ENCODE data around the gene PLP2. TPM values are rescaled to one million over a fixed set of nuclear protein-coding genes. Genes with fewer than 3 reads are reported as not detected.

Gene PLP2
- total and polyA plus RNA-seq, 2 experiments from 2014 or later = 27.5 to 110 TPM

DNA sequence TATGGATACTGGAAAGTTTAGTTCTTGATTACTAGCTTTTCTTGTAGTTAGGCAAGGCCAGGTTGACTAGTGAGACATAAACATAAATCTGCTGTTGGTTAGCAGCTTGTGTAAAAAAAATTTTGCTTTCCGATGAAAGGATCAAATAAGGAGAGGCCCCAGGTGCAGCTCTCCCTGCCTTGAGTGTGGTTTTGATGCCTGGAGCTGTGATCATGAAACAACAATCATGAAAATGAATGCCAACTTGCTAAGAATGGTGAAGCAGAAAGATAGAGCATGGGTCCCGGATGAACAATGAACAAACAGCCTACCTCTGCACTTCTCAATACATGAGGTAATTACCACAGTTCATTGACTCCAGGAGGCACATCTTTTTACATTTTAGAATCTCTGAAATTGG is 42.7 kb downstream of the PLP2 start:
- H3K27ac ChIP-seq = no peak overlapping the region
- H3K4me2 ChIP-seq = no peak overlapping the region
- no peak overlapping the region for H3K4me3 ChIP-seq
- H3K4me1 ChIP-seq (ENCODE audit: insufficient read depth) = no peaks in the 10 kb centered on the region
- H4K20me1 ChIP-seq (ENCODE audit: insufficient read depth, poor library complexity, severe bottlenecking) = no peaks in the 10 kb centered on the region
- no peaks in the 10 kb centered on the region for H3K9me2 ChIP-seq (replicated peaks; ENCODE audit: insufficient read depth)
- no peaks in the 10 kb centered on the region for H3K79me2 ChIP-seq
- TF ChIP-seq, protein P1, sequence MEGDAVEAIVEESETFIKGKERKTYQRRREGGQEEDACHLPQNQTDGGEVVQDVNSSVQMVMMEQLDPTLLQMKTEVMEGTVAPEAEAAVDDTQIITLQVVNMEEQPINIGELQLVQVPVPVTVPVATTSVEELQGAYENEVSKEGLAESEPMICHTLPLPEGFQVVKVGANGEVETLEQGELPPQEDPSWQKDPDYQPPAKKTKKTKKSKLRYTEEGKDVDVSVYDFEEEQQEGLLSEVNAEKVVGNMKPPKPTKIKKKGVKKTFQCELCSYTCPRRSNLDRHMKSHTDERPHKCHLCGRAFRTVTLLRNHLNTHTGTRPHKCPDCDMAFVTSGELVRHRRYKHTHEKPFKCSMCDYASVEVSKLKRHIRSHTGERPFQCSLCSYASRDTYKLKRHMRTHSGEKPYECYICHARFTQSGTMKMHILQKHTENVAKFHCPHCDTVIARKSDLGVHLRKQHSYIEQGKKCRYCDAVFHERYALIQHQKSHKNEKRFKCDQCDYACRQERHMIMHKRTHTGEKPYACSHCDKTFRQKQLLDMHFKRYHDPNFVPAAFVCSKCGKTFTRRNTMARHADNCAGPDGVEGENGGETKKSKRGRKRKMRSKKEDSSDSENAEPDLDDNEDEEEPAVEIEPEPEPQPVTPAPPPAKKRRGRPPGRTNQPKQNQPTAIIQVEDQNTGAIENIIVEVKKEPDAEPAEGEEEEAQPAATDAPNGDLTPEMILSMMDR (IDR thresholded peaks at IDR 0.05; ENCODE audit: poor library complexity) = no peak
- TF ChIP-seq EZH2 (IDR thresholded peaks at IDR 0.05; ENCODE audit: borderline replicate concordance) (no peak), EZH2phosphoT487 (IDR thresholded peaks at IDR 0.05; ENCODE audit: low read depth, severe bottlenecking, unreplicated experiment) (no peak)
- no peaks in the 10 kb centered on the region for H3K9me3 ChIP-seq (ENCODE audit: low read depth)
- no peaks in the 10 kb centered on the region for H3K27me3 ChIP-seq
- no peak for DNase-seq (ENCODE audit: low spot score)
- 93% methylated on average over 2 of the region's 2 CpGs for WGBS (ENCODE audit: low lambda C conversion rate, missing lambda C conversion rate)
- H3K36me3 ChIP-seq (replicated peaks; ENCODE audit: insufficient read depth, low read depth) = no peaks in the 10 kb centered on the region
- no peak overlapping the region for H2AFZ ChIP-seq

DNA sequence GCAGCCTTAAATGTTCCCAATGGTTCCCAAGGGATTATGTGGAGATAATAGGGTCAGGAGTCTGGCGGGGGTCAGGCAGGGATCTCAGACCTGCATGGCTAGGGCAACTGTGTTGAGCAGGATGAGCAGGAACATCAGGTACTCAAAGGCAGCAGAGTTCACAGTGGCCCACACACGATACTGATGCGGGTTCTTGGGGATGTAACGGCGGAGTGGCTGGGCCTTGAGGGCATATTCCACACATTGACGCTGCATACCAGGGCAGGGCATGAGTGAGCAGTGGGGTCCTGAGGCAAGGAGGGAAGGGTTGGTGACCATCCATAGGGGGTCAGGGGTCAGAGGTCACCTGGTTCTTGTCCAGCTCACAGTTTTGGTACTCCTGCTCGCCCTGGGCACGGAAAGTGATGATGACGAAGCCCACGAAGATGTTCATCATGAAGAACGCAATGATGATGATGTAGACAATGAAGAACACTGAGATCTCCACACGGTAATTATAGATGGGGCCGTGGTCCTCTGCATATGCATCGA is 43.4 kb downstream of the PLP2 start:
- Histone ChIP-seq H3K4me3 (no peak overlapping the region), H3K27me3 (no peaks in the 10 kb centered on the region), H3K9me2 (replicated peaks; ENCODE audit: insufficient read depth) (no peaks in the 10 kb centered on the region), H3K36me3 (replicated peaks; ENCODE audit: insufficient read depth, low read depth) (no peaks in the 10 kb centered on the region), H3K4me2 (no peak overlapping the region), H2AFZ (no peak overlapping the region), H3K27ac (no peak overlapping the region), H4K20me1 (ENCODE audit: insufficient read depth, poor library complexity, severe bottlenecking) (no peaks in the 10 kb centered on the region), H3K79me2 (no peaks in the 10 kb centered on the region), H3K9me3 (ENCODE audit: low read depth) (no peaks in the 10 kb centered on the region), H3K4me1 (ENCODE audit: insufficient read depth) (no peaks in the 10 kb centered on the region)
- TF ChIP-seq EZH2 (IDR thresholded peaks at IDR 0.05; ENCODE audit: borderline replicate concordance) = no peak
- no peak for DNase-seq (ENCODE audit: low spot score)
- WGBS (ENCODE audit: low lambda C conversion rate, missing lambda C conversion rate) = 85% methylated on average over 14 of the region's 14 CpGs

DNA sequence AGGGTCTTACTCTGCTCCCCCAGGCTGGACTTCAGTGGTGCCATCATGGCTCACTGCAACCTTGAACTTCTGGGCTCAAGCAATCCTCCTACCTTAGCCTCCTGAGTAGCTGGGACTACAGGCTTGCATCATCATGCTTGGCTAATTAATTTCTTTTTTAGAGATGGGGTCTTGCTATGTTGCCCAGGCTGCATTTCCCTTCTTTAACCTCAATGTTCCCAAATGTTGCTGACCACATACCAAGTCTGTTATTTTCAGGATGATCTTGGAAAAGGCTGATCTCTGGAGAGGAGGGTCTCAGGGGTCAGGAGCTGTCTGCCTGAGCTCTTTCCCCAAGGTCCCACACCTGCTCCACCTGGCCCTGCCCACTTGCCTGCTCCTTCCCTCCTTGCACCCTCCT is 48.4 kb downstream of the PLP2 start:
- Histone ChIP-seq H3K9me2 (replicated peaks; ENCODE audit: insufficient read depth) (no peaks in the 10 kb centered on the region), H3K4me2 (no peak overlapping the region), H3K27me3 (no peaks in the 10 kb centered on the region), H3K79me2 (no peaks in the 10 kb centered on the region), H3K36me3 (replicated peaks; ENCODE audit: insufficient read depth, low read depth) (no peaks in the 10 kb centered on the region), H3K27ac (no peak overlapping the region), H3K4me3 (no peak overlapping the region), H2AFZ (no peak overlapping the region), H4K20me1 (ENCODE audit: insufficient read depth, poor library complexity, severe bottlenecking) (no peaks in the 10 kb centered on the region), H3K9me3 (ENCODE audit: low read depth) (no peaks in the 10 kb centered on the region), H3K4me1 (ENCODE audit: insufficient read depth) (no peaks in the 10 kb centered on the region)
- no peak for DNase-seq (ENCODE audit: low spot score)
- TF ChIP-seq EZH2 (IDR thresholded peaks at IDR 0.05; ENCODE audit: borderline replicate concordance) = no peak
- TF ChIP-seq, protein P1 (IDR thresholded peaks at IDR 0.05; ENCODE audit: poor library complexity) = no peak
- TF ChIP-seq EZH2phosphoT487 (IDR thresholded peaks at IDR 0.05; ENCODE audit: low read depth, severe bottlenecking, unreplicated experiment) = no peak

DNA sequence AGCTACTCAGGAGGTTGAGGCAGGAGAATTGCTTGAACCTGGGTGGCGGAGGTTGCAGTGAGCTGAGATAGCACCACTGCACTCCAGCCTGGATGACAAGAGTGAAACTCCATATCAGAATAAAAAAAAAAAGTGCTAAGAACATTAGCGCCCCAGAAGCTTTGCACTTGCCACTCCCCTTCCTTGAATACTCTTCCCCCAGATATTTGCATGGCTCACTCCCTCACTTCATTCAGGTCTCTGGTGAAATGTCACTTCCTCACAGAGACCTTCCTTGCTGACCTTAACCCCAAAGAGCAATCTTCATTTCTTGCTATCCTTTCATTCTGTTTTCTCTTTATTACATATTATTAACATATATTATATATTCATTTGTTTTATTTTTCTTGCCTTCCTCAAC is 50.2 kb downstream of the PLP2 start:
- no peaks in the 10 kb centered on the region for H3K27me3 ChIP-seq

More for the DNA sequence above, 50.2 kb downstream of the PLP2 start:
- no peak for DNase-seq (ENCODE audit: low spot score)
- Histone ChIP-seq H3K4me3 (no peak overlapping the region), H3K27ac (no peak overlapping the region), H4K20me1 (ENCODE audit: insufficient read depth, poor library complexity, severe bottlenecking) (no peaks in the 10 kb centered on the region), H3K4me2 (no peak overlapping the region), H3K9me3 (ENCODE audit: low read depth) (no peaks in the 10 kb centered on the region), H3K79me2 (no peaks in the 10 kb centered on the region), H3K36me3 (replicated peaks; ENCODE audit: insufficient read depth, low read depth) (no peaks in the 10 kb centered on the region), H3K9me2 (replicated peaks; ENCODE audit: insufficient read depth) (no peaks in the 10 kb centered on the region), H2AFZ (no peak overlapping the region), H3K4me1 (ENCODE audit: insufficient read depth) (no peaks in the 10 kb centered on the region)
- TF ChIP-seq, protein P1 (IDR thresholded peaks at IDR 0.05; ENCODE audit: poor library complexity) = no peak
- TF ChIP-seq EZH2 (IDR thresholded peaks at IDR 0.05; ENCODE audit: borderline replicate concordance) (no peak), EZH2phosphoT487 (IDR thresholded peaks at IDR 0.05; ENCODE audit: low read depth, severe bottlenecking, unreplicated experiment) (no peak)
- 72% methylated on average over 2 of the region's 2 CpGs for WGBS (ENCODE audit: low lambda C conversion rate, missing lambda C conversion rate)

Small RNA genes lying within 50 kb of the gene (small RNA-seq; reads per million reads assigned to genes)
- not detected for gene RN7SL262P

Other genes starting within 250 kb of the PLP2 start
- gene OTUD5, start 214.3 kb upstream of the PLP2 start, total RNA-seq = 27.7 and 32.5 TPM in 2 replicates
- 49.9 and 51.2 TPM in 2 replicates for gene OTUD5, start 214.3 kb upstream of the PLP2 start, polyA plus RNA-seq
- 0.64 and 0.87 TPM in 2 replicates for gene KCND1, start 200.1 kb upstream of the PLP2 start, total RNA-seq
- 2.0 and 3.2 TPM in 2 replicates for gene KCND1, start 200.1 kb upstream of the PLP2 start, polyA plus RNA-seq
- 17.8 and 20.2 TPM in 2 replicates for gene GRIPAP1, start 169.6 kb upstream of the PLP2 start, total RNA-seq
- 30.6 and 31.4 TPM in 2 replicates for gene GRIPAP1, start 169.6 kb upstream of the PLP2 start, polyA plus RNA-seq
- gene TFE3, start 128.5 kb upstream of the PLP2 start, total RNA-seq = 37.0 and 38.3 TPM in 2 replicates
- gene TFE3, start 128.5 kb upstream of the PLP2 start, polyA plus RNA-seq = 59.8 and 80.0 TPM in 2 replicates
- 5.1 and 7.0 TPM in 2 replicates for gene CCDC120, start 112.9 kb upstream of the PLP2 start, total RNA-seq
- gene CCDC120, start 112.9 kb upstream of the PLP2 start, polyA plus RNA-seq = 19.1 and 19.3 TPM in 2 replicates
- gene PRAF2, start 97.9 kb upstream of the PLP2 start, total RNA-seq = 4.1 and 6.7 TPM in 2 replicates
- 59.7 and 76.9 TPM in 2 replicates for gene PRAF2, start 97.9 kb upstream of the PLP2 start, polyA plus RNA-seq
- gene WDR45, start 92.0 kb upstream of the PLP2 start, total RNA-seq = 59.6 and 69.5 TPM in 2 replicates
- 67.7 and 74.7 TPM in 2 replicates for gene WDR45, start 92.0 kb upstream of the PLP2 start, polyA plus RNA-seq
- gene GPKOW, start 48.2 kb upstream of the PLP2 start, total RNA-seq = 23.1 and 26.4 TPM in 2 replicates
- 22.5 and 22.7 TPM in 2 replicates for gene GPKOW, start 48.2 kb upstream of the PLP2 start, polyA plus RNA-seq
- 5.0 and 6.5 TPM in 2 replicates for gene MAGIX, start 9.1 kb upstream of the PLP2 start, total RNA-seq
- gene MAGIX, start 9.1 kb upstream of the PLP2 start, polyA plus RNA-seq = 7.1 and 13.4 TPM in 2 replicates
- 2.8 and 6.1 TPM in 2 replicates for gene PRICKLE3, start 14.5 kb downstream of the PLP2 start, total RNA-seq
- 9.3 and 15.7 TPM in 2 replicates for gene PRICKLE3, start 14.5 kb downstream of the PLP2 start, polyA plus RNA-seq
- gene SYP, start 28.3 kb downstream of the PLP2 start, total RNA-seq = 1.4 and 2.5 TPM in 2 replicates
- gene SYP, start 28.3 kb downstream of the PLP2 start, polyA plus RNA-seq = 2.1 and 2.9 TPM in 2 replicates
- 0.04 and 1.6 TPM in 2 replicates for gene CACNA1F, start 61.4 kb downstream of the PLP2 start, total RNA-seq
- 0.27 and 0.44 TPM in 2 replicates for gene CACNA1F, start 61.4 kb downstream of the PLP2 start, polyA plus RNA-seq
- gene CCDC22, start 63.6 kb downstream of the PLP2 start, total RNA-seq = 12.7 and 21.5 TPM in 2 replicates
- gene CCDC22, start 63.6 kb downstream of the PLP2 start, polyA plus RNA-seq = 12.3 and 14.8 TPM in 2 replicates
- 0.03 TPM in 1 of 2 replicates, not detected in the other for gene FOXP3, start 92.8 kb downstream of the PLP2 start, total RNA-seq
- gene FOXP3, start 92.8 kb downstream of the PLP2 start, polyA plus RNA-seq = not detected in 2 replicates
- gene PPP1R3F, start 97.9 kb downstream of the PLP2 start, total RNA-seq = 6.4 and 6.8 TPM in 2 replicates
- gene PPP1R3F, start 97.9 kb downstream of the PLP2 start, polyA plus RNA-seq = 7.3 and 10.2 TPM in 2 replicates
- not detected in 2 replicates for gene GAGE10, start 131.7 kb downstream of the PLP2 start, total RNA-seq
- gene GAGE10, start 131.7 kb downstream of the PLP2 start, polyA plus RNA-seq = not detected in 2 replicates
- gene GAGE12J, start 150.1 kb downstream of the PLP2 start, total RNA-seq = not detected in 2 replicates
- not detected in 2 replicates for gene GAGE12J, start 150.1 kb downstream of the PLP2 start, polyA plus RNA-seq
- not detected in 2 replicates for gene GAGE13, start 159.7 kb downstream of the PLP2 start, total RNA-seq
- not detected in 2 replicates for gene GAGE13, start 159.7 kb downstream of the PLP2 start, polyA plus RNA-seq